Hematopoietic multipotent progenitor cell treated with erythropoietin and hydrocortisone succinate and interleukin-3 and kit ligand, for 6 days (in vitro differentiated cells): Measurements from ENCODE around the gene QRICH1.

Experiments used
- DNase-seq: peaks from one replicate; pipeline ENCODE4 v3.0.0-alpha.2; 2015

QRICH1 gene

DNA sequence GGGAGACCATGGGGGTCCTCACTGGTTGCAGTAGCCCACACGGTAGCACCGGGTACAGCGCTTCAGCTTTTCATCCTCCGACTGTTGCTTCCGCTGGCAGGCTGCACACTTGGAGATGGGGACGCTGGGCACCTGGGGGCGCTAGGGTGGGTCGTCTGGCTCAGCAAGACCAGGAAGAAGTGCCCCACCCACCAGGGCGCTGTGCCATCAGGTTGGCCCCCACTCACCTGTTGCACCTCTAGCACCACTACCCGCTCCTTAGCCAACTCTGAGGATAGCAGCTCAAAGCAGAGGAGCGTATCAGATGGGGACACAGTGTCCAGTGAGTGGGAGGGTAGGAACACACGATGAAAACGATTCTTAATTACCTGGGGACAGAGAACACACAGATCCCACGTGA lies 18.4 kb upstream of the QRICH1 start:
- DNase-seq = no peak

DNA sequence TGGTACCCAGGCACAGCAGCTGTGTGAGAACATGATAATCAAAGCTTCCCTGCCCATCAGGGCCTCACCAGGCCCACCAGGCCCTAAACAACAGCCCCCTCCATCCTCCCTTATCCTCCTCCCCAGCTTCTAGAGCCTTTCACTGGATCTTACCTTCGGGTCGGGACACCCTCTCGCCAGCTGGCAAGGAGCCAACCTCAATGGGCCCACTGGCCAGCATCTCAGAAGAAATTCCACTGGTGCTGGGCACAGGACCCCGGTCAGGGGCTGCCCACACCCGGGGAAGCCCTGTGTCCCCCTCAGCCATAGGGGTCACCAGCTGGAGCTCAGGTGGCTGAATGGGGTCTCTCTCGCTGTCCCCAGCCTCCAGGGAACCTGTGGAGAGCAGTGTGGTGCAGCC lies 17.5 kb upstream of the QRICH1 start:
- no peak for DNase-seq

GRCh38 chr3:49110780-49111179 lies 16.9 kb upstream of the QRICH1 start:
- DNase-seq = no peak

GRCh38 chr3:49108346-49108745 lies 14.5 kb upstream of the QRICH1 start:
- DNase-seq = no peak

DNA sequence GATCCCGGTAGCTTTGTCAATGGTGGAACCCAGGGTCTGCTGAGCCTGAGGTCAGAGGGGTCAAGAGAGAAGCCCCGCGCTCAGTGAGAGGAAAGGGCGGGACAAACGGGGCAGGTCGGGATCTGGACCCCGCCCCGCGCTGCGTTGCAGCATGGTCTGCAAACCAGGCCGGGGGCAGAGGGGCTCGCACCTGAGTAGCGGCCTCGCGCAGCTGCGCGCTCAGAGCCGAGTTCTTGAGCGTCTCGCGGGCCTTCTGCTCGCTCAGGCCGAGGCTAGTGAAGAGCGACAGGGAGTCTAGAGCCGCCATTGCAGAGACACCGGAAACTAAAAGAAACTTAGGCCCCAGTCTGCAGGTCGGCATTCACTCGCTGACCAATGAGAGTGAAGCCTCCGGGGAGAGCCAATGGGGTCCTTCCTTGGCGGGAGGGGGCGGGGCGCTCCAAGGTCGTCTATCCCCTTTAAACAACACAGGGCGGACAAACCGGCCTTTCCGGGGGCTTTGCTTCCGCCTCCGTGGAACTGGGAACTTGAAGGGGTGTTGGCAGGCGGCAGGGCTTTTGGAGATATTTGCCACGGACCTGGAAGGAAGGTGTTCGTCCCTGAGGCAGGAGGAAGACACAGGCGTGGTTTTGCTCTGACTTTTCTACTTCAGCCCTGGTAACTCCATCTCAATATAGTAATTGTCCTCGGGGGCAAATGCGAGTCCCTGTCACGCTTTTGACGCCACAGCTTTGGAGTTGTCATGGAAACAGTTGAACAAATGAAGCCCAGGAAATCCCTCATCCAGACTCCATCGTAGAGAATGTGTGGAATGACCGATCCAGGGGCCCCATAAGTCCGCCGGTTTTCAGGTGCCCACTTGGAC lies 10.8 kb upstream of the QRICH1 start, which contains the start of gene QARS1:
Gene QARS1, minus strand, starts transcription at position 331 of the 865 bp plus-strand sequence. Its CDS starts 24 bp downstream, at position 307.
- DNase-seq = peak; percentile 98

GRCh38 chr3:49104052-49104426 lies 10.2 kb upstream of the QRICH1 start:
- DNase-seq = no peak

- no peak for DNase-seq
These were observed 6.3 kb upstream of the QRICH1 start for GRCh38 chr3:49100046-49100615.

- DNase-seq = no peak
These were observed 5.2 kb upstream of the QRICH1 start for GRCh38 chr3:49098910-49099630.

DNA sequence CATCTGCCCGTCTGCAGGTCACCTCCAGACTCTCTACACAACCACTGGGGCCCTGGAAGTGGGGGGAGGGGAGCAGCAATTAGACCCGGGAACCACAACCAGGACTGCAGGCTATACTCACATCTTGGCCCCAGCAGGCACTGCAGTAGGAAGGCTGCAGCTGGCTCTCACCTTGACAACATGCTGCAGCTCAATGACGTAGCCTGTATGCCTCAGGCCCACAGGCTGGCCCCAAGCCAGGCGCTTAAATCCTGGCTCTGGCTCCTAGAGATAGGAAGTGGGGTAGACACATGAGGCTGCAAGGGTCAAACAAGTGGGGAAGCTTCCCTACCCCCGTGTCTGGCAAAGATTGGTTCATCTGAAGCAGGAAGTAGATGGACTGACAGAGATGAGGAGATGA lies 4.6 kb upstream of the QRICH1 start:
- DNase-seq = peak; percentile 64

DNA sequence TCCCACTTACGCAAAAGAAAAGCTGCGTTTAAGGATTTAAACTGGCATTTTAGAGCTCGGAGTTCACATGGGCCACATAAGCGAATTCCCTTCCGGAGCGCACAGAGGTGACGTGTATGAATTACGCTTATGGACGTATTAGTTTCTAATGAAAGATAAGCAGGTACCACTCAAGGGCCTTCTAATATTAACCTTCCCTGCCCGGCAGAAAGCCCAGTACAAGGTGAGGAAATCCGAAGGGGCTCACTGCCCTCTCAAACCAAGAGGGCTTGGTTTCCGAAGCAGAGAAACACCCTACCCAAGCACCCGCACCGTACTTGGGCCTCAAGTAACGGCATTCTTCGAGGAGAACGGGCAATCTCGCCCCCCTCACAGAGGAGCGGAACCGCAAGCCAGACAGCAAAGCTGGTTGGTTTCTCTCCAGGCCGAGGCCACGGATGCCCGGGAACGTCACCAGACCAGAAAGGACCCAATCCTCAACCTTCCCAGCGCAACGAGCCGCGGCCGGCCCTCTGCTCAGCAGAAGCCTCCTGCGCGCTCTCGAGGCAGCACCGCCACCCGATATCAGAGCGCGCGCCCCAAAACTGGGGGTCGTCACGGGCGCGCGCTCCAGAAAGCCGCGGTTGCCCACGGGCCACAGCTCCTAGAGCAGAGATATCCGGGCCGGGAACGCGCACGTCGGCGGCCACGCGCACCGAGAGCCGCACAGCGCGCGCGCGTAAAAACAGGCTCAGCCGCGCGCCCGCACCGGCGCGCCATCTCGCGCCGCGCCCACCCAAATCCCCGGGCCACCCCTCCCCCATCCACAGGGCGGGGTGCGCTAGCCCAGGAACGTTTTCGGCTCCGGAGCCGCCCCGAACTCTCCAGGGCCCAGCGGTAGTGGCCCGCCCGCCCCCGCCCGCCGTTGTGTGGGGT lies 676 bp downstream of the QRICH1 start:
- peak; percentile 87 for DNase-seq

- DNase-seq = no peak
These were observed 12.4 kb downstream of the QRICH1 start for GRCh38 chr3:49081429-49081828.

DNA sequence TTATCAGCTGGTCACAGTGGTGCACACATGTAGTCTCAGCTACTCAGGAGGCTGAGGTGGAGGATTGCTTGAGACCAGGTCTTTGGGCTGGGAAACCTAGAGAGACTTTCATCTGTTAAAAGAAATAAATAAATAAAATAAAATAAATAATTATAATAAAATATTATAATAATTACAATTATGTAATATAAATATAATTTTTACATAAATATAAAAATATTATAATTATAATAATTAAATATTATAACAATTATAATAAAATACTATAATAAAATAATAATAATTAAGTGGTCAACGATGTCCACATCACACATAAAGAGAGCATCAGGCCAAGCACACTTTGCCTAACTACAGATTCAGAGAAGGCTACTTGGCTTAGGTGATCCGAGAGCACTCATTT lies 14.6 kb downstream of the QRICH1 start:
- no peak for DNase-seq

DNA sequence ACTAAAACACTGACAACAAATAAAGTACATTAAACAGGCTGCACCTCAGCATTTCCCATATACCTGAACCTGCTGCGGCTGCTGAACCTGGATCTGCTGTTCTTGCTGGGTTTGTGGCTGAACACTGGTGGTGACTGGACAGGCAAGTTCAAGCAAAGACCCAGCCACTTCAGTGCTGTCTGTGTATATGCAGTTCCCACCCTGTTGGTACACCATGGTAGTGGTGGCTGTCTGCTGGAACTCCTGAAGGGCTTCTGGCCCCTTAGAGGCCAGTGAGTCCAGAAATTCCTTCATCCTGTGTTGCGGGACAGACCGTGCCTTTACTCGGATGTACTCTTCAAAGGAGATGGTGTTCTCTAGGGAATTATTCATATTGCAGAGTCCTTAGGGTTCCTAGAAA lies 17.2 kb downstream of the QRICH1 start:
- DNase-seq = no peak

- DNase-seq = no peak
These were observed 17.8 kb downstream of the QRICH1 start for GRCh38 chr3:49076116-49076515.

- no peak for DNase-seq
These were observed 35.9 kb downstream of the QRICH1 start for GRCh38 chr3:49058011-49058410.

- no peak for DNase-seq
These were observed 36.6 kb downstream of the QRICH1 start for GRCh38 chr3:49057268-49057667.

DNA sequence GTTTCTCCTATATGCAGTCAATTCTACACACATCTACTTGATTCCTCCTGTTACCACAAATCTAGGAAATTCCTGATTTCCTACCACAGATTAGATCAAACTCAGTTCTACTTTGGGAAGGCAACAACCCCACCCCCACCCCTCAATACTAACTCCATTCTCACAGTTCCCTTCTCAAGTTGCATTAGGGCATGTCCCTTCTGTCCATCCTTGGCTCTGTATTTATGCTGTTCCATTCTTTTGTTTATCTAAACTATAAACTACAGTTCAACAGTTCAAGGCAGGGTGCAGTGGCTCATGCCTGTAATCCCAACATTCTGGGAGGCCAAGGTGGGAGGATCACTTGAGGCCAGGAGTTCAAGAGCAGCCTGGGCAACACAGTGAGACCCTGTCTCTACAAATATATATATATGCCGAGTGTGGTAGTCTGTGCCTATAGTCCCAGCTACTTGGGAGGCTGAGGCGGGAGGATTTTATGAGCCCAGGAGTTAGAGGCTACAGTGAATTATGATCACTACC lies 39.5 kb downstream of the QRICH1 start:
- no peak for DNase-seq

- DNase-seq = peak; percentile 8
These were observed 40.3 kb downstream of the QRICH1 start for GRCh38 chr3:49053543-49053942.

GRCh38 chr3:49035281-49035680 lies 58.6 kb downstream of the QRICH1 start:
- no peak for DNase-seq

DNA sequence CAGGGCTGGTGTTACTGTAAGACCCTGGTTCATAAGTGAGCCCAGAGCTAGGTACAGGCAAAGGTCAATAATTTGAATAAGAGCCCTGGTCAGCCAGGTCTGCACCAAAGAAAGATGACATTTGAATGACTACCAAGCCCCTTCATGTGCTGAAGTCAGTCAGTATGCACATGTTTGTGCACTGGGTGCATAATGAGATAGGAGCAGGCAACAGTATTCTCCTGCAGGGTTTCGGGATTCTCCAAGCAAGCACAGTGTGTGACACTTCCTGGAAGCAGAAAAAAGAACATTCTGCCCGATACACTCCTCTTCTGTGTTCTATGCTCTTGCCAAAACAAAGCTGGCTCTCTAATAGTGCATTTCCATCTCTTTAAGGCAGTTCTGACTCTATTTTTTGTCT lies 59.2 kb downstream of the QRICH1 start:
- no peak for DNase-seq

DNA sequence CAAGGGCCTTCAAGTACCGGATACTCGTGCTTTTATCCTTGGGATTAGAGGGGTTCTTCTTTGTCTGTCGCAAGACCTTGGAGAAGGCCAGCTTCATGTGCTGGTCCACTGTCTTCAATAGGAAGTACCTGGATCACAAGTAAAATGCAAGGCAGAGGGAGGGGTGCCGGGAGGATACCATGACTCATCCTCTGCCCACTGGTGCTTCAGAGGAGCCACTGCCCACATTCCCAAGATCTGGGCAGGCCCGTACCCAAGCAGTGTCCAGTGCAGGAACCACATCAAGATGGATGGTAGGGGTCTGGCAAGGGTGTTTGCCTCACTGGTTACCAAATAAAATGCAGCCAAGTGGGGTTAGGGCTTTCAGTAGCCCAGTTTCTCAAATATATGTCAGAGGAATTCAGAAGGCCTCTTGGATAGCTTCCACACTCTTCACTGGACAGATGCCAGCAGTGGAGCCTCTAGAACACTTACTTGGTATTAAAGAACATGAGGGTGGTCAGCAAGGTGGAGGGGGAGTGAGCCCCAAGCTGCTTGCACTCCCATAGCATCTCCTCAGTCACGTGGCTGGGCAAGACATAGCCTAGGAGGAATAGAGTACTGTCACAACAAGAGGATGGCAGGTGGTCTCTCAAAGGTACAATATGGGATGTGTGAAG lies 61.1 kb downstream of the QRICH1 start:
- no peak for DNase-seq

GRCh38 chr3:49030321-49030720 lies 63.5 kb downstream of the QRICH1 start:
- no peak for DNase-seq
